ENCODE data around the gene KIAA0040. TPM values are rescaled to one million over a fixed set of nuclear protein-coding genes. Genes with fewer than 3 reads are reported as not detected.
A peak's percentile ranks its signal among the peaks of the same experiment; 100 is the strongest.

Gene KIAA0040
- total RNA-seq, 1 donor: 1.1 TPM

- Histone ChIP-seq H3K79me2 (ENCODE audit: insufficient read depth, low read length) (no peaks in the 10 kb centered on the region), H3K4me1 (ENCODE audit: insufficient read depth, low read length) (no peaks in the 10 kb centered on the region), H4K20me1 (ENCODE audit: insufficient read depth, low read length) (no peaks in the 10 kb centered on the region), H3K36me3 (ENCODE audit: insufficient read depth, low read length) (no peaks in the 10 kb centered on the region), H3K27ac (ENCODE audit: low read depth, low read length) (no peak overlapping the region), H3K4me3 (ENCODE audit: insufficient read depth, low read length) (no peak overlapping the region), H3K9me3 (ENCODE audit: low read depth, low read length) (no peaks in the 10 kb centered on the region), H3K4me2 (ENCODE audit: insufficient read depth, low read length) (no peak overlapping the region), H3K27me3 (ENCODE audit: insufficient read depth, low read length) (no peaks in the 10 kb centered on the region), H2AFZ (ENCODE audit: low read length) (no peak overlapping the region)
- no peak for DNase-seq (ENCODE audit: insufficient read length, low spot score, missing footprints)
- no peak for TF ChIP-seq CTCF (IDR thresholded peaks at IDR 0.05; ENCODE audit: extremely low read depth, low read depth, low read length)
Observed at GRCh38 chr1:175155936-175156335, 36.6 kb downstream of the KIAA0040 start.

DNA sequence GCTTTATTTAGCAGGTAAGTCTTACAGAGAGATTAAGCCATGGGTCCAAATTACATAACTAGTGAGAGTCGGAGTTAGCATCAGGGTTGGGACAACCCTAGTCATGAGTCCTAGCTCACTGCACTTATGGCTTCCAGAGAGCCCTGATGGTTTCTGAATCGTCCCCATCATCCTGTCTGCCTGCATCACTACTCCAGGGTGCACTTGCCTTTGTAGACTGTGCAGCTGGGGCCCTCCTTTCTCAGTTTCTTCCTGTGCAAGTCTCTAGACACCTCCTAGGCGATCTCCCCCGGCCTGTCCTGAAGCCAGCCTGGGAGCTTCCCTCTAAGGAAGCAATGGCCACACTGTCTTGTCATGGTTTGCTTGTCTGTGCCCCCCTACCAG lies 37.1 kb downstream of the KIAA0040 start:
- no peak overlapping the region for H2AFZ ChIP-seq (ENCODE audit: low read length)
- H4K20me1 ChIP-seq (ENCODE audit: insufficient read depth, low read length): no peaks in the 10 kb centered on the region
- no peaks in the 10 kb centered on the region for H3K9me3 ChIP-seq (ENCODE audit: low read depth, low read length)
- no peak overlapping the region for H3K4me2 ChIP-seq (ENCODE audit: insufficient read depth, low read length)
- no peaks in the 10 kb centered on the region for H3K27me3 ChIP-seq (ENCODE audit: insufficient read depth, low read length)
- H3K27ac ChIP-seq (ENCODE audit: low read depth, low read length): no peak overlapping the region
- no peak for TF ChIP-seq CTCF (IDR thresholded peaks at IDR 0.05; ENCODE audit: extremely low read depth, low read depth, low read length)
- H3K79me2 ChIP-seq (ENCODE audit: insufficient read depth, low read length): no peaks in the 10 kb centered on the region
- no peak overlapping the region for H3K4me3 ChIP-seq (ENCODE audit: insufficient read depth, low read length)
- DNase-seq (ENCODE audit: insufficient read length, low spot score, missing footprints): no peak
- no peaks in the 10 kb centered on the region for H3K36me3 ChIP-seq (ENCODE audit: insufficient read depth, low read length)
- peaks cover 5% of the 10 kb centered on the region for H3K4me1 ChIP-seq (ENCODE audit: insufficient read depth, low read length)

DNA sequence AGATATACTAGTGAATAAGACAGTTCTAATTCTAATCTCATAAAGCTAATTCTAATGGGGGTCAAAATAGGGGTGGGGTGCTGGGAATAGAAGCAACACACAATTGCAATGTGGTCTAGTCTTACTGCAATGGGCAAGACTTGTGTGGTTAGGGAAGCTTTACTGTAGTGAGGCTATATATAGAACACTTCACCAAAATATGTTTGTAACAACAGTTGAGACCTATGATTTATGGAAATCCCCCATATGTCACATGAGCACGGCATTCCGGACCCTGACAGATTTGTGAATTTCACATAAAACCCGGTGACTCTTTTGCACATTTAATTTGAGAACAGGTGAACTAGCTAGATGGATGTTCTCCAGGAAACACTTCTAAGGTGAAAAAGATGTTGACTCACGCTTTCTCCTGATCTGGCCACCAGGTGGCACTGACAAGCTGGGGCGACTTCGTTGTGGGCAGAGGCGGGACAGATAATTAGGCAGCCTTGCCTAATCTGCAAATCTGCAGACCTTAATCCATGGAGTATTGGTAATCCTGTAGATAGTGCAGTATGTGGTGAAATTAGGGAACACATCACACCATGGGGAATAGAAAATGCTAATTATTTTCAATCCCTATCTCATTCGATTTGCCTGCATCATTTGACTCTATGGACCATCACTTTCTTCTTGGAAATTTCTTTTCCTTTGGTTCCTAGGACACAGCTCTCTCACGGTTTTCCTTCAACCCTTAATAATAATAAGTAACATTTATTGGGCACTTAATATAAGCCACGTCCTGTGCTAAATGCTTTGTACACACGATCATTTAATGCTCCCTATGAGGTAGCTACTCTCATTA lies 37.7 kb downstream of the KIAA0040 start:
- H3K79me2 ChIP-seq (ENCODE audit: insufficient read depth, low read length): no peaks in the 10 kb centered on the region
- no peak overlapping the region for H2AFZ ChIP-seq (ENCODE audit: low read length)
- H3K9me3 ChIP-seq (ENCODE audit: low read depth, low read length): no peaks in the 10 kb centered on the region
- H3K4me3 ChIP-seq (ENCODE audit: insufficient read depth, low read length): no peak overlapping the region
- H3K27ac ChIP-seq (ENCODE audit: low read depth, low read length): no peak overlapping the region
- no peaks in the 10 kb centered on the region for H4K20me1 ChIP-seq (ENCODE audit: insufficient read depth, low read length)
- peak; percentile 90 for TF ChIP-seq CTCF (IDR thresholded peaks at IDR 0.05; ENCODE audit: extremely low read depth, low read depth, low read length)
- no peak overlapping the region for H3K4me2 ChIP-seq (ENCODE audit: insufficient read depth, low read length)
- DNase-seq (ENCODE audit: insufficient read length, low spot score, missing footprints): peak; percentile 82
- H3K27me3 ChIP-seq (ENCODE audit: insufficient read depth, low read length): no peaks in the 10 kb centered on the region
- H3K4me1 ChIP-seq (ENCODE audit: insufficient read depth, low read length): peaks cover 6% of the 10 kb centered on the region
- no peaks in the 10 kb centered on the region for H3K36me3 ChIP-seq (ENCODE audit: insufficient read depth, low read length)

GRCh38 chr1:175152006-175152652 lies 40.4 kb downstream of the KIAA0040 start:
- DNase-seq (ENCODE audit: insufficient read length, low spot score, missing footprints): no peak
- H3K27me3 ChIP-seq (ENCODE audit: insufficient read depth, low read length): no peaks in the 10 kb centered on the region
- no peak overlapping the region for H3K27ac ChIP-seq (ENCODE audit: low read depth, low read length)
- H3K4me1 ChIP-seq (ENCODE audit: insufficient read depth, low read length): peaks cover 6% of the 10 kb centered on the region
- H2AFZ ChIP-seq (ENCODE audit: low read length): no peak overlapping the region
- H3K4me2 ChIP-seq (ENCODE audit: insufficient read depth, low read length): no peak overlapping the region
- H4K20me1 ChIP-seq (ENCODE audit: insufficient read depth, low read length): no peaks in the 10 kb centered on the region
- H3K36me3 ChIP-seq (ENCODE audit: insufficient read depth, low read length): no peaks in the 10 kb centered on the region
- peak; percentile 80 for TF ChIP-seq CTCF (IDR thresholded peaks at IDR 0.05; ENCODE audit: extremely low read depth, low read depth, low read length)
- H3K79me2 ChIP-seq (ENCODE audit: insufficient read depth, low read length): no peaks in the 10 kb centered on the region
- H3K4me3 ChIP-seq (ENCODE audit: insufficient read depth, low read length): no peak overlapping the region
- no peaks in the 10 kb centered on the region for H3K9me3 ChIP-seq (ENCODE audit: low read depth, low read length)

All from osteoblast (primary cell).